DND-41 (cell line): ENCODE measurements around the gene CACNA1I.
A peak's percentile ranks its signal among the peaks of the same experiment; 100 is the strongest.

Experiments used
- CTCF ChIP-seq: IDR thresholded peaks from 2 replicates; pipeline ENCODE4 v1.5.1; 2012; ENCODE audit warnings: borderline replicate concordance, low read length, moderate library complexity, mild to moderate bottlenecking; ENCODE audit not compliant: poor library complexity, severe bottlenecking; ENCODE audit errors: extremely low read depth
- EZH2 ChIP-seq: IDR thresholded peaks from 3 replicates; pipeline ENCODE4 v1.6.1; 2012; ENCODE audit warnings: borderline replicate concordance, low read depth, mild to moderate bottlenecking, moderate library complexity, low read length, inconsistent platforms; ENCODE audit not compliant: severe bottlenecking

- TF ChIP-seq EZH2 (no peak), CTCF (peak; percentile 99)
These were observed 41.7 kb upstream of the CACNA1I start for GRCh38 chr22:39528681-39529486.
